MM.1S (cell line): ENCODE results near the gene SLC6A11.

Source experiments
- DNase-seq: peaks from one replicate; pipeline ENCODE4 v3.0.0-alpha.2; 2015
- H2AFZ ChIP-seq: fragments of 300-600 bp; sonication (generic); 2 replicates; pipeline ENCODE4 v1.6.0; 2016; ENCODE audit warnings: antibody characterized with exemption, low read length
- H3F3A ChIP-seq: fragments of 300-600 bp; sonication (generic); 2 replicates; pipeline ENCODE4 v1.6.1; 2016; ENCODE audit warnings: mild to moderate bottlenecking, antibody characterized with exemption, low read length, moderate library complexity, mixed read lengths; ENCODE audit not compliant: insufficient read depth
- H3K27ac ChIP-seq: fragments of 300-600 bp; sonication (generic); 2 replicates; pipeline ENCODE4 v1.5.1; 2016; ENCODE audit warnings: mild to moderate bottlenecking, low read length
- H3K27me3 ChIP-seq: fragments of 300-600 bp; sonication (generic); replicated peaks from 2 replicates; pipeline ENCODE4 v1.6.0; 2016; ENCODE audit warnings: low read length; ENCODE audit not compliant: insufficient read depth
- H3K36me3 ChIP-seq: fragments of 300-600 bp; sonication (generic); replicated peaks from 2 replicates; pipeline ENCODE4 v1.6.1; 2016; ENCODE audit warnings: mild to moderate bottlenecking, low read length, mixed read lengths; ENCODE audit not compliant: insufficient read depth
- H3K4me1 ChIP-seq: fragments of 300-600 bp; sonication (generic); 2 replicates; pipeline ENCODE4 v1.6.1; 2016; ENCODE audit warnings: low read length, mixed read lengths
- H3K4me2 ChIP-seq: fragments of 300-600 bp; sonication (generic); 2 replicates; pipeline ENCODE4 v1.6.0; 2016; ENCODE audit warnings: low read depth, low read length
- H3K4me3 ChIP-seq: fragments of 300-600 bp; sonication (generic); 2 replicates; pipeline ENCODE4 v1.5.1; 2016; ENCODE audit warnings: low read length, mixed read lengths
- H3K79me2 ChIP-seq: fragments of 300-600 bp; sonication (generic); 2 replicates; pipeline ENCODE4 v1.6.1; 2016; ENCODE audit warnings: mixed run types, low read length, mixed read lengths
- H3K9ac ChIP-seq: fragments of 300-600 bp; sonication (generic); 2 replicates; pipeline ENCODE4 v1.6.1; 2016; ENCODE audit warnings: low read length, mixed read lengths
- H3K9me2 ChIP-seq: fragments of 300-600 bp; sonication (generic); replicated peaks from 2 replicates; pipeline ENCODE4 v1.6.1; 2016; ENCODE audit warnings: mild to moderate bottlenecking, low read length, mixed read lengths; ENCODE audit not compliant: insufficient read depth
- H3K9me3 ChIP-seq: fragments of 300-600 bp; sonication (generic); replicated peaks from 2 replicates; pipeline ENCODE4 v1.6.1; 2016; ENCODE audit warnings: mild to moderate bottlenecking, low read length, mixed read lengths; ENCODE audit not compliant: insufficient read depth
- H4K20me1 ChIP-seq: fragments of 300-600 bp; sonication (generic); 2 replicates; pipeline ENCODE4 v1.6.1; 2016; ENCODE audit warnings: mild to moderate bottlenecking, low read length, moderate library complexity, mixed read lengths; ENCODE audit not compliant: insufficient read depth
- EZH2 ChIP-seq: fragments of 300-600 bp; sonication (generic); optimal IDR thresholded peaks from 2 replicates; pipeline ENCODE3; 2017; ENCODE audit warnings: low read depth, mild to moderate bottlenecking, antibody characterized with exemption, low read length, mixed read lengths
- EZH2phosphoT487 ChIP-seq: fragments of 300-600 bp; sonication (generic); IDR thresholded peaks from 2 replicates; pipeline ENCODE4 v1.6.1; 2018; ENCODE audit warnings: antibody characterized with exemption, low read length
- TF ChIP-seq, protein P1 (sequence below): fragments of 300-600 bp; sonication (generic); IDR thresholded peaks from 2 replicates; pipeline ENCODE4 v1.5.1; 2016; ENCODE audit warnings: antibody characterized with exemption, low read length, mixed read lengths

SLC6A11 gene

DNA sequence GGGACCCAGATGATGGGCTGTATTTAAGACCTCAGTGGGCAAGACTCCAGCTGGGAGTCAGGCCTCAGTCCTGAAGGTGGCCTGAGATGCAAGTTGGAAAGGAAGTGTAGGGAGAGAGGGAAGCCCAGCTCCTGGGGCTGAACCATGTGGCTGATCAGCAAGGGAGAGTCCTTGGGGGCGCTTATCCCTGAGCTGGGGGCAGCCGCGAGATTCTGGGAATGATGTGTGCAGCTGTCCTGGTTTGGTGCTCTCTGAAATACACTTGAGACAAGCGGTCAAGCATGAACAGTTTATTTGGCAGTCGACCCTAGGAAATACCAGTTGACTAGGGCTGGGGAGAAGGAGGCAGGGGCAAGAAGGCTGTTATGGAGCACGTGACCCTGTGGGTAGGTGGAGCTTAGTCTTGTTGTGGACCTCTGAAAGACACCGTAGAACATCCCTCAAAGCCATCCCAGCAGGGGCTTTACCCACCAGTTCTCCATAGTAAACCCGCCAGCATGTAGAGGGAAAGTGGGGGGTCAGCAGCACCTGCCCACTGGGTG lies 41.8 kb upstream of the SLC6A11 start:
- no peak overlapping the region for H3K4me2 ChIP-seq
- no peaks in the 10 kb centered on the region for H4K20me1 ChIP-seq
- H3K9ac ChIP-seq, result no peak overlapping the region
- H3K9me2 ChIP-seq, result no peaks in the 10 kb centered on the region
- no peaks in the 10 kb centered on the region for H3K4me1 ChIP-seq
- no peaks in the 10 kb centered on the region for H3K79me2 ChIP-seq
- H3F3A ChIP-seq, result no peaks in the 10 kb centered on the region
- H2AFZ ChIP-seq, result no peak overlapping the region
- H3K27ac ChIP-seq, result no peak overlapping the region
- no peak for DNase-seq
- H3K27me3 ChIP-seq, result peaks cover 31% of the 10 kb centered on the region
- no peaks in the 10 kb centered on the region for H3K36me3 ChIP-seq
- no peaks in the 10 kb centered on the region for H3K9me3 ChIP-seq
- no peak overlapping the region for H3K4me3 ChIP-seq
- TF ChIP-seq EZH2phosphoT487 (no peak), EZH2 (no peak)
- TF ChIP-seq, protein P1, sequence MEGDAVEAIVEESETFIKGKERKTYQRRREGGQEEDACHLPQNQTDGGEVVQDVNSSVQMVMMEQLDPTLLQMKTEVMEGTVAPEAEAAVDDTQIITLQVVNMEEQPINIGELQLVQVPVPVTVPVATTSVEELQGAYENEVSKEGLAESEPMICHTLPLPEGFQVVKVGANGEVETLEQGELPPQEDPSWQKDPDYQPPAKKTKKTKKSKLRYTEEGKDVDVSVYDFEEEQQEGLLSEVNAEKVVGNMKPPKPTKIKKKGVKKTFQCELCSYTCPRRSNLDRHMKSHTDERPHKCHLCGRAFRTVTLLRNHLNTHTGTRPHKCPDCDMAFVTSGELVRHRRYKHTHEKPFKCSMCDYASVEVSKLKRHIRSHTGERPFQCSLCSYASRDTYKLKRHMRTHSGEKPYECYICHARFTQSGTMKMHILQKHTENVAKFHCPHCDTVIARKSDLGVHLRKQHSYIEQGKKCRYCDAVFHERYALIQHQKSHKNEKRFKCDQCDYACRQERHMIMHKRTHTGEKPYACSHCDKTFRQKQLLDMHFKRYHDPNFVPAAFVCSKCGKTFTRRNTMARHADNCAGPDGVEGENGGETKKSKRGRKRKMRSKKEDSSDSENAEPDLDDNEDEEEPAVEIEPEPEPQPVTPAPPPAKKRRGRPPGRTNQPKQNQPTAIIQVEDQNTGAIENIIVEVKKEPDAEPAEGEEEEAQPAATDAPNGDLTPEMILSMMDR, result no peak

DNA sequence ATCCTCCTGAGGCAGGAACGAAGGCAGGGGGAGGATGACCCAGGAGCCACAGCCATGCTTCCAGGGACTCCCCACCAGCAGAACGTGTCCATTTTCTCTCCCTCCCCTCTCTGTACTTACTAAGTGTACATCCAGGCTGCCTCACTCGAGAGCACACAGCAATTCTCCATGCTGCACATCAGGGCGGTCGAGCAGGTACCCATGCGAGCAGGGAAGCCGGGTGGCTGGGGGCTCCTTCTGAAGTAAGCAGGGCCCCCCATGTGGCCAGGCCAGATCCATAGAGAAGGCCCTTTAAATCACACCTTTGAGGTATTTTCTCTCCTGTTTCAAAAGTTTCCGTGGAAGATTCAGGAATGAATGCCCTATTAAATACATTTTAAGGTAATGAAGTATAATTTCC lies 41.2 kb upstream of the SLC6A11 start:
- Histone ChIP-seq H3K4me2 (no peak overlapping the region), H3K9me3 (no peaks in the 10 kb centered on the region), H4K20me1 (no peaks in the 10 kb centered on the region), H3K9ac (no peak overlapping the region), H3K27me3 (peaks cover 31% of the 10 kb centered on the region), H3K27ac (no peak overlapping the region), H3F3A (no peaks in the 10 kb centered on the region), H3K36me3 (no peaks in the 10 kb centered on the region), H3K4me1 (no peaks in the 10 kb centered on the region), H3K9me2 (no peaks in the 10 kb centered on the region), H3K4me3 (no peak overlapping the region), H2AFZ (no peak overlapping the region), H3K79me2 (no peaks in the 10 kb centered on the region)
- TF ChIP-seq, protein P1, result no peak
- TF ChIP-seq EZH2phosphoT487 (no peak), EZH2 (no peak)
- DNase-seq, result no peak

- Histone ChIP-seq H3K36me3 (no peaks in the 10 kb centered on the region), H3K9me3 (no peaks in the 10 kb centered on the region), H3K27me3 (peaks cover 31% of the 10 kb centered on the region), H3K4me3 (no peak overlapping the region), H3K4me1 (no peaks in the 10 kb centered on the region), H3K79me2 (no peaks in the 10 kb centered on the region), H3K9ac (no peak overlapping the region), H4K20me1 (no peaks in the 10 kb centered on the region), H3F3A (no peaks in the 10 kb centered on the region), H3K27ac (no peak overlapping the region), H3K9me2 (no peaks in the 10 kb centered on the region), H2AFZ (no peak overlapping the region), H3K4me2 (no peak overlapping the region)
- no peak for DNase-seq
- no peak for TF ChIP-seq EZH2
- no peak for TF ChIP-seq EZH2phosphoT487
- TF ChIP-seq, protein P1, result no peak
These were observed 40.8 kb upstream of the SLC6A11 start for GRCh38 chr3:10775259-10775658.
